Hair follicle dermal papilla cell (primary cell): Measurements from ENCODE around the gene TMEM40. TPM values are rescaled to one million over a fixed set of nuclear protein-coding genes. Genes with fewer than 3 reads are reported as not detected.

Source experiments
- total RNA-seq: library from RNA; depleted of rRNA; stranded (reverse); fragments of >200 nt; gene quantifications from 2 replicates; pipeline ENCODE4 v1.2.3, GENCODE V29; 2012

The TMEM40 gene
- total RNA-seq = 0.24 TPM in 1 of 2 replicates, not detected in the other

GRCh38 chr3:12759097-12759679, at the start of gene TMEM40:
Gene TMEM40, minus strand, starts transcription at chr3:12759259. Its CDS starts 9,427 bp downstream, at chr3:12749832.

GRCh38 chr3:12796171-12797123, 37.4 kb upstream of the TMEM40 start, which contains the start of gene CAND2:
Gene CAND2, plus strand, starts transcription at chr3:12796680. Its CDS starts 41 bp downstream, at chr3:12796721.

Other genes starting within 250 kb of the TMEM40 start
- not detected in 2 replicates for gene MKRN2OS, start 213.8 kb downstream of the TMEM40 start, total RNA-seq
- gene MKRN2, start 202.2 kb downstream of the TMEM40 start, total RNA-seq = 55.7 and 61.0 TPM in 2 replicates
- 124 and 130 TPM in 2 replicates for gene RAF1, start 95.1 kb downstream of the TMEM40 start, total RNA-seq
- gene CAND2, start 37.4 kb upstream of the TMEM40 start, total RNA-seq = 13.1 and 15.7 TPM in 2 replicates
- gene RPL32, start 82.3 kb upstream of the TMEM40 start, total RNA-seq = 414 and 564 TPM in 2 replicates